Fibroblast of the aortic adventitia (primary cell): ENCODE results near the gene DUSP14. TPM values are rescaled to one million over a fixed set of nuclear protein-coding genes. Genes with fewer than 3 reads are reported as not detected.

ENCODE experiments used
- DNase-seq: peaks from one replicate; pipeline ENCODE4 v3.0.0-alpha.2; 2010; ENCODE audit warnings: low read depth
- H3K4me3 ChIP-seq: 2 replicates; pipeline ENCODE4 v1.5.1; 2011; ENCODE audit warnings: low read depth, mild to moderate bottlenecking, control low read depth, low read length, moderate library complexity
- total RNA-seq: library from RNA; depleted of rRNA; stranded (reverse); fragments of >200 nt; gene quantifications from 2 replicates; pipeline ENCODE4 v1.2.3, GENCODE V29; 2012; ENCODE audit warnings: low replicate concordance
- TF ChIP-seq, protein P1 (sequence below): IDR thresholded peaks from 2 replicates; pipeline ENCODE4 v1.5.1; 2011; ENCODE audit warnings: mild to moderate bottlenecking, low read length, control low read depth, inconsistent platforms; ENCODE audit not compliant: insufficient read depth

Gene DUSP14
- total RNA-seq, 1 donor, result 52.8 TPM

GRCh38 chr17:37520174-37520573 is 30.5 kb downstream of the DUSP14 start:
- DNase-seq, result no peak

DNA sequence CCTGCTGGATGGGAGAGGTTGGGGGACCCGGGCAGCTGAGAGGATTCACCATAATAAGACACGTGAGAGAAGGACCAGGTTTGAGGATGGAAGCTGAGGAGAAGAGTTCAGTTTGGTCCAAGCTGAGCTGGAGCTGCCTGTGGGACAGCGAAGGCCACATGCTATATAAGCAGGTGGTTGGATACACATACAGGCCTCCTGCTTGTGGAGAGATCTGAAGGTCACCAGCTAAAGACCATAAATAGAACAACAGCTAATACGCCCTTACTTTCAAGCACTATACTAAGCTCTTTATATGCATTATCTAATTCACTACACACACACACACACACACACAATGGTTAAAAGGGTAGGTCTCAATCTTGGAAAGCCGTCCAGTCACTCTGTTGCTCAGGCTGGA is 32.1 kb downstream of the DUSP14 start:
- no peak for DNase-seq
- TF ChIP-seq, protein P1, sequence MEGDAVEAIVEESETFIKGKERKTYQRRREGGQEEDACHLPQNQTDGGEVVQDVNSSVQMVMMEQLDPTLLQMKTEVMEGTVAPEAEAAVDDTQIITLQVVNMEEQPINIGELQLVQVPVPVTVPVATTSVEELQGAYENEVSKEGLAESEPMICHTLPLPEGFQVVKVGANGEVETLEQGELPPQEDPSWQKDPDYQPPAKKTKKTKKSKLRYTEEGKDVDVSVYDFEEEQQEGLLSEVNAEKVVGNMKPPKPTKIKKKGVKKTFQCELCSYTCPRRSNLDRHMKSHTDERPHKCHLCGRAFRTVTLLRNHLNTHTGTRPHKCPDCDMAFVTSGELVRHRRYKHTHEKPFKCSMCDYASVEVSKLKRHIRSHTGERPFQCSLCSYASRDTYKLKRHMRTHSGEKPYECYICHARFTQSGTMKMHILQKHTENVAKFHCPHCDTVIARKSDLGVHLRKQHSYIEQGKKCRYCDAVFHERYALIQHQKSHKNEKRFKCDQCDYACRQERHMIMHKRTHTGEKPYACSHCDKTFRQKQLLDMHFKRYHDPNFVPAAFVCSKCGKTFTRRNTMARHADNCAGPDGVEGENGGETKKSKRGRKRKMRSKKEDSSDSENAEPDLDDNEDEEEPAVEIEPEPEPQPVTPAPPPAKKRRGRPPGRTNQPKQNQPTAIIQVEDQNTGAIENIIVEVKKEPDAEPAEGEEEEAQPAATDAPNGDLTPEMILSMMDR, result no peak
- H3K4me3 ChIP-seq, result no peak overlapping the region

More at GRCh38 chr17:37520174-37520573, 30.5 kb downstream of the DUSP14 start:
- no peak overlapping the region for H3K4me3 ChIP-seq
- TF ChIP-seq, protein P1, result no peak

DNA sequence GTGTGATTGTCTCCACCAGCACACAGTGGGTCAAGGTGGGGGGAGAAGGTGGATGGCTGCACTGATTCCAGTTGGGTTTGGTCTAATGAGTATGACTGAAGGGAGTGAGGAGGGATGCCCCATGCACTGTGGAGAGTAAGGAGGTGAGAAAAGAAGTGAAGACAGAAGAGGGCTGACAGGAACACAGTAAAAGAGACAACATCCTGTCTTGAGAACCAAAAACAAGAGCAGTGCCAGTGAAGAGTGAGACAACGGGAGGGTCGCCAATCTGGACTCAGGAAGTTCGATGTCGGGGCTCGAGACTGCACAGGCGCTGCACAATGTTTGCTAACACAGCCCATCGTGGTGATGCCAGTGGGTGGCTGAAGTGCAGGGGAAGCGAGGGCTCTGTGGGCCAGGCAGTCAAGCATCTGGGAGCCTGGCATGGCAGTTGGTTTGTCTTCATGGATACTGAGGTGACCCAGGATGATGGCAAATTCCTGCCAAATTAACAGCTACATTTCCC is 34.1 kb downstream of the DUSP14 start:
- TF ChIP-seq, protein P1, result no peak
- no peak for DNase-seq
- H3K4me3 ChIP-seq, result no peak overlapping the region

- TF ChIP-seq, protein P1, result peak; percentile 75
- H3K4me3 ChIP-seq, result no peak overlapping the region
- peak; percentile 65 for DNase-seq
Measured at GRCh38 chr17:37527249-37527851, 37.7 kb downstream of the DUSP14 start.

DNA sequence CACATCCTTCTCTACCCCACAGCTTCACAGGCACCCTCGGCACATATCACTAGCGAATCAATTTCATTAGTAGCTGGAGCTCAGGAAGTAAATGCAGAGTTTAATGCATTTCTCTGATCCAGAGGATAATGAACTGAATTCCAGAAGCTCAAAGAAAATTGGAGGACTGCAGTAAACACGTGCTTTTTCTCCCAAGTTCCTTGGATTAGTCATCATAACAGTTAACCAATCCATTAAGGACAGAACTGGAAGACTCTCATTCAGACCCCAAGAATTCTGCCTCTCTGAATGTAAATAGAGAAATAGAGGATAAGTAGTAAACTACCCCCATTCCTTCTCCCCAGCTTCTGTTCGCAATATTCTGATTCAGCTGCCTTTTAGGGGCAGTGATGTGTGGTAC is 40.7 kb downstream of the DUSP14 start:
- H3K4me3 ChIP-seq, result no peak overlapping the region
- DNase-seq, result no peak
- TF ChIP-seq, protein P1, result no peak

- H3K4me3 ChIP-seq, result no peak overlapping the region
- DNase-seq, result no peak
- TF ChIP-seq, protein P1, result no peak
Measured at GRCh38 chr17:37532756-37533155, 43.1 kb downstream of the DUSP14 start.

DNA sequence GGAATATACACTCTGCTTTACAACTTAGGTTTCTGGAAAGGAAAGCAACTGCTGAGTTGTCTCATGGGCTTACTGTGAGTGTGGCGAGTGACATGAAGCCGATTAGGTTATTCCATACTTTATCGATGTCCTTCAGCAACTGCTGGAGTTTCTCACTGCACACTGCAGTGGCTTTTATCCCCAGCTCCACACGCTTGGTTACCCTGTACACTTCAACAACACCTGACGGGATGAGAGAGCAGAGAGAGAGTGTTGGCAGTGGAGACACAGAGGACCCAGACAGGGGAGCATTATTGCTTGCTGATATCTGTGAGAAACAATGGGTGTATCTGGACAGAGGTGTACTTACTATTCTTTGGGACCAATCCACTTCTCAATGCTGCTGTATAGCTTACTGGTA is 46.2 kb downstream of the DUSP14 start:
- DNase-seq, result no peak

More for the DNA sequence above, 46.2 kb downstream of the DUSP14 start:
- TF ChIP-seq, protein P1, result no peak
- no peak overlapping the region for H3K4me3 ChIP-seq
